Measurements from ENCODE around the gene PAOX.

- TF ChIP-seq, protein P1, sequence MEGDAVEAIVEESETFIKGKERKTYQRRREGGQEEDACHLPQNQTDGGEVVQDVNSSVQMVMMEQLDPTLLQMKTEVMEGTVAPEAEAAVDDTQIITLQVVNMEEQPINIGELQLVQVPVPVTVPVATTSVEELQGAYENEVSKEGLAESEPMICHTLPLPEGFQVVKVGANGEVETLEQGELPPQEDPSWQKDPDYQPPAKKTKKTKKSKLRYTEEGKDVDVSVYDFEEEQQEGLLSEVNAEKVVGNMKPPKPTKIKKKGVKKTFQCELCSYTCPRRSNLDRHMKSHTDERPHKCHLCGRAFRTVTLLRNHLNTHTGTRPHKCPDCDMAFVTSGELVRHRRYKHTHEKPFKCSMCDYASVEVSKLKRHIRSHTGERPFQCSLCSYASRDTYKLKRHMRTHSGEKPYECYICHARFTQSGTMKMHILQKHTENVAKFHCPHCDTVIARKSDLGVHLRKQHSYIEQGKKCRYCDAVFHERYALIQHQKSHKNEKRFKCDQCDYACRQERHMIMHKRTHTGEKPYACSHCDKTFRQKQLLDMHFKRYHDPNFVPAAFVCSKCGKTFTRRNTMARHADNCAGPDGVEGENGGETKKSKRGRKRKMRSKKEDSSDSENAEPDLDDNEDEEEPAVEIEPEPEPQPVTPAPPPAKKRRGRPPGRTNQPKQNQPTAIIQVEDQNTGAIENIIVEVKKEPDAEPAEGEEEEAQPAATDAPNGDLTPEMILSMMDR (IDR thresholded peaks at IDR 0.05), result no peak
- TF ChIP-seq POLR2A (IDR thresholded peaks at IDR 0.05) (no peak), POLR2AphosphoS5 (IDR thresholded peaks at IDR 0.05) (no peak)
These were observed 42.3 kb upstream of the PAOX start, which contains the start of gene CALY for GRCh38 chr10:133336577-133337369.
